Stimulated activated naive B cell treated with anti-CD40 and anti-IgM and Interleukin-4, amounts not matched to agents 10 μg/mL and 1 μg/mL and 100 μg/mL, for 72 hours (primary cell): ENCODE measurements around the gene TTLL10.
A peak's percentile ranks its signal among the peaks of the same experiment; 100 is the strongest.

Experiments
- ATAC-seq, 2 donors: fragments of 150-1000 bp; cut with Tn5 transposase; replicated peaks; 2 replicates each; pipeline ENCODE4 v1.10.0; 2021; ENCODE audit warnings: moderate library complexity in 1 of 2
- DNase-seq: peaks from one replicate; pipeline ENCODE4 v3.0.0; 2021
- H3K27ac Mint-ChIP-seq: one replicate; pipeline ENCODE4 v1.8.0; 2022; ENCODE audit warnings: mild to moderate bottlenecking, mixed read lengths
- H3K27me3 Mint-ChIP-seq, 2 donors: one replicate each; pipeline ENCODE4 v1.8.0; 2022; ENCODE audit warnings: mixed read lengths in 2 of 2
- H3K36me3 Mint-ChIP-seq, 2 donors: one replicate each; pipeline ENCODE4 v1.8.0; 2022; ENCODE audit warnings: mixed read lengths in 2 of 2, mild to moderate bottlenecking in 1 of 2
- H3K4me1 Mint-ChIP-seq, 2 donors: one replicate each; pipeline ENCODE4 v1.8.0; 2022; ENCODE audit warnings: mixed read lengths in 2 of 2, mild to moderate bottlenecking in 1 of 2
- H3K4me3 Mint-ChIP-seq, 2 donors: one replicate each; pipeline ENCODE4 v1.8.0; 2022; ENCODE audit warnings: mild to moderate bottlenecking in 2 of 2, mixed read lengths in 2 of 2, moderate library complexity in 1 of 2
- H3K9me3 Mint-ChIP-seq, 2 donors: one replicate each; pipeline ENCODE4 v1.8.0; 2022; ENCODE audit warnings: mixed read lengths in 2 of 2, mild to moderate bottlenecking in 1 of 2

TTLL10 gene

GRCh38 chr1:1223321-1223720, 49.6 kb downstream of the TTLL10 start:
- peaks cover 20 to 38% of the 10 kb centered on the region in 2 donors for H3K4me1 Mint-ChIP-seq
- peaks cover 46 to 63% of the 10 kb centered on the region in 2 donors for H3K36me3 Mint-ChIP-seq
- ATAC-seq (no peak), DNase-seq (no peak)
- H3K27ac Mint-ChIP-seq = peak overlapping the region; percentile 75
- H3K27me3 Mint-ChIP-seq = no peaks in the 10 kb centered on the region
- no peaks in the 10 kb centered on the region for H3K9me3 Mint-ChIP-seq
- H3K4me3 Mint-ChIP-seq = no peak overlapping the region

GRCh38 chr1:1223891-1224290, 50.2 kb downstream of the TTLL10 start:
- H3K4me3 Mint-ChIP-seq = no peak overlapping the region
- H3K4me1 Mint-ChIP-seq = peaks cover 18 to 33% of the 10 kb centered on the region in 2 donors
- no peaks in the 10 kb centered on the region for H3K27me3 Mint-ChIP-seq
- H3K9me3 Mint-ChIP-seq = no peaks in the 10 kb centered on the region
- no peak for ATAC-seq
- DNase-seq = no peak
- no peak overlapping the region for H3K27ac Mint-ChIP-seq
- peaks cover 45 to 57% of the 10 kb centered on the region in 2 donors for H3K36me3 Mint-ChIP-seq

DNA sequence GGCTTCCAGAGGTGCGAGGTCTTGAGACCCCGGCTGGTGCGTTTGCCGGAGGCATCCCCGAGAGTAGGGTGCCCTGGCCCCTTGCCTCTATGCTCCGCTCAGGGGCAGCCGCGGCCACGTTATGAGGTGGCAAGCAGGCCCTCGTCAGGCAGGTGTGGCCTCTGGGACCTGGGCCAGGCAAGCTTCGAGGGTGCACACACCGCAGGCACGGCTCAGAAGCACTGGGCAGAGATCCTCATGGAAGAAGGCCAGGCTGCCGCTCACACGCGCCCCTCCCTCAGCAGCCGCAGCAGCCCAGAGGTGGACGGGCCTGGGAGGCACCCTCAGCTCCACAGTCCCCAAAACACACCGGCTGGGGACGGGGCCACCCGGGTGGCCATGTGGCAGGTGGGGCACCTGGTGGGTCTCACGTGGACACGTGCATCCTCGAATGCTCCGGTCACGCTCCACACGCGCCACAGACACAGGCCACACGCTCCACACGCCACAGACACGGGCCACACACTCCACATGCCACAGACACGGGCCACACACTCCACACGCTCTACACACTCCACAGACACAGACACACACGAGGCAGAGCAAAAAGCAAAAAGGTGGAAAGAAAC, 51.7 kb downstream of the TTLL10 start:
- DNase-seq (no peak), ATAC-seq (no peak)
- Mint-ChIP-seq H3K36me3 (peaks cover 38 to 52% of the 10 kb centered on the region in 2 donors), H3K27ac (no peak overlapping the region), H3K4me3 (no peak overlapping the region), H3K9me3 (no peaks in the 10 kb centered on the region), H3K27me3 (no peaks in the 10 kb centered on the region), H3K4me1 (peaks cover 17 to 33% of the 10 kb centered on the region in 2 donors)

GRCh38 chr1:1225913-1226312, 52.2 kb downstream of the TTLL10 start:
- Mint-ChIP-seq H3K36me3 (peaks cover 32 to 50% of the 10 kb centered on the region in 2 donors), H3K4me3 (no peak overlapping the region), H3K4me1 (peaks cover 21 to 39% of the 10 kb centered on the region in 2 donors), H3K27me3 (no peaks in the 10 kb centered on the region), H3K9me3 (no peaks in the 10 kb centered on the region), H3K27ac (peak overlapping the region; percentile 57)
- ATAC-seq = no peak
- DNase-seq = no peak

DNA sequence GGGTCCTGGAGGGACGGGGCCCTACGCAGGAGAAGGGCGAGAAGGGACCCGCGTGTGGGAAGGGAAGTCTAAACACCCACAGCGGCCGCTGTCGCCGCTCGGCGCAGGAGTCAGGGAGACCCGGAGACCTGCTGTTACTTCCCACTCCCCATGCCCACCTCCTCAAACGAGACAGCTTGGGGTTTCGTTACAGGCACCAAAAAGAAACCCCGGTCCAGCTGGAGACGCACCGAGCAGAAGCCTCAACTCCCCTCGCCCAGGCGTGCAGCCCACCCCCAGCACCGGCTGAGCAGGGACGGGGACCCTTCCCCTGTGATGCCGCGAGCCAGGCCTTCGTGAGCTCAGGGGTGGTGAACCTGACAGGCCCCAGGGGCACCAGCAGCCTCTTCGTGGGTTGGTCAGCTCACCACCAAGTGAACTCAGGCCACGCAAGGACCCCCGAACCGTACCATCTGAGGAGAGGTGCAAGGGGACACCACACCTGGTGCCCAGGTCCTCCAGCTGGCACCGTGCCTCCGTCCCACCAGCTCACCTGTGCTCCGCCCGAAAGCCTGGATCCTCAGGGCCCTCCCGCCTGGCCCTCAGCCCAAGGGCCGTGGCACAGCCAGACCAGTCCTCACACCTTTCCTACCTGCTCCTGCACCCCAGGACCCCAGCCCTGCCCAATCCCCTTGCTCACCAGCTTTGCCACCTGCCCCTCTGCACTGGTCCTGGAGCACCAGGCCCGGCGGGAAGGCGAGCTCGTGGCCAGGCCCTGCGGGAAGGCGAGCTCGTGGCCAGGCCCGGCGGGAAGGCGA, 53.1 kb downstream of the TTLL10 start:
- H3K4me1 Mint-ChIP-seq = peaks cover 21 to 41% of the 10 kb centered on the region in 2 donors
- H3K36me3 Mint-ChIP-seq = peaks cover 28 to 45% of the 10 kb centered on the region in 2 donors
- no peaks in the 10 kb centered on the region for H3K27me3 Mint-ChIP-seq
- no peaks in the 10 kb centered on the region for H3K9me3 Mint-ChIP-seq
- ATAC-seq = no peak
- H3K4me3 Mint-ChIP-seq = no peak overlapping the region
- no peak for DNase-seq
- no peak overlapping the region for H3K27ac Mint-ChIP-seq

DNA sequence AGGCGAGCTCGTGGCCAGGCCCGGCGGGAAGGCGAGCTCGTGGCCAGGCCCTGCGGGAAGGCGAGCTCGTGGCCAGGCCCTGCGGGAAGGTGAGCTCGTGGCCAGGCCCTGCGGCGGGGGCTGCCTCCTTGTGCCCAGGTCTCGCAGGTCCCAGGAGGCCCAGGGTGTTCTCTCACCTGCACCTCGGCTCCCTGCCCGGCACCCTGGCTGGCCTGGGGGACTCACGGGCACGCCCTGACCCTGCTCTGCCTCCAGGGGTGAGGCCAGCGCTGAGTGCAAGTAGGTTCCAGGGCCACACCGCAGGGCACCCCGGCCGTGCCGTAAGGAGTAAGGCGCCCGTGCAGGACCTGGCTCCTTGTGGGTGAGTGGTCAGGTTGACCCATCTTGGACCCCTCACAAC, 53.7 kb downstream of the TTLL10 start:
- H3K27me3 Mint-ChIP-seq = no peaks in the 10 kb centered on the region
- ATAC-seq (no peak), DNase-seq (no peak)
- H3K9me3 Mint-ChIP-seq = no peaks in the 10 kb centered on the region
- H3K4me3 Mint-ChIP-seq = no peak overlapping the region
- peaks cover 21 to 41% of the 10 kb centered on the region in 2 donors for H3K4me1 Mint-ChIP-seq
- H3K36me3 Mint-ChIP-seq = peaks cover 26 to 43% of the 10 kb centered on the region in 2 donors
- no peak overlapping the region for H3K27ac Mint-ChIP-seq

GRCh38 chr1:1228187-1228586, 54.5 kb downstream of the TTLL10 start:
- Mint-ChIP-seq H3K27ac (no peak overlapping the region), H3K27me3 (no peaks in the 10 kb centered on the region), H3K4me1 (peaks cover 18 to 34% of the 10 kb centered on the region in 2 donors), H3K36me3 (peaks cover 18 to 35% of the 10 kb centered on the region in 2 donors), H3K9me3 (no peaks in the 10 kb centered on the region), H3K4me3 (no peak overlapping the region)
- ATAC-seq (no peak), DNase-seq (no peak)

DNA sequence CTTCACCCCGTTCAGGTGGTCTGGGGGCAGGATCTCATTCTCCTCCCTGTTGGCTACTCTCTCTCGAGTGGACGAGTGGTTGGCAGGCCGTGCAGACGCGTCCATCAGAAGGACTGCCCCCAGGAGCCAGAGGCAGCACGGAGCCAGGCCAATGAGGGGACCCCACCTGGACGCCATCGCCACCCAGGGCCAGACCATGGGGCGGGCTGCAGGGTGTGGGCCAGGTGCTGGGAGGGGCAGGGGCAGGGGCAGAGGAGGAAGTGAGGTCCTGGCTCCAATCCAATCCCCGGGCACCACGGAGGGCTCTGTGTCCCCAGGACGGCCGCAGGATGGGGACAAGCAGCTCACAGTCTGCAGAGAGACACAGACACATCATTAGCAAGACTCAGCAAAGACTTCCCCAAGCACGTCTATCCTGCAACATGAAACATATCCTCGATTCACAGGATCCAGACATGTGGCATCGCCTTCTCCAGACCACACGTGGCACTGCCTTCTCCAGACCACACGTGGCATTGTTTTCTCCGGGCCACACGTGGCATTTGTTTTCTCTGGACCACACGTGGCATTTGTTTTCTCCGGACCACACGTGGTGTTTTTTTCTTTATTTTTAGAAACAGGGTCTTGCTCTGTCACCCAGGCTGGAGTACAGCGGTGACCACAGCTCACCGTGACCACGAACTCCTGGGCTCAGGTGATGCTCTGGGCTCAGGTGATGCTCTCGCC, 55.1 kb downstream of the TTLL10 start:
- Mint-ChIP-seq H3K4me1 (peaks cover 20 to 36% of the 10 kb centered on the region in 2 donors), H3K9me3 (no peaks in the 10 kb centered on the region), H3K27me3 (no peaks in the 10 kb centered on the region), H3K4me3 (no peak overlapping the region), H3K36me3 (peaks cover 19 to 36% of the 10 kb centered on the region in 2 donors), H3K27ac (peak overlapping the region; percentile 31)
- DNase-seq = no peak
- ATAC-seq = no peak

DNA sequence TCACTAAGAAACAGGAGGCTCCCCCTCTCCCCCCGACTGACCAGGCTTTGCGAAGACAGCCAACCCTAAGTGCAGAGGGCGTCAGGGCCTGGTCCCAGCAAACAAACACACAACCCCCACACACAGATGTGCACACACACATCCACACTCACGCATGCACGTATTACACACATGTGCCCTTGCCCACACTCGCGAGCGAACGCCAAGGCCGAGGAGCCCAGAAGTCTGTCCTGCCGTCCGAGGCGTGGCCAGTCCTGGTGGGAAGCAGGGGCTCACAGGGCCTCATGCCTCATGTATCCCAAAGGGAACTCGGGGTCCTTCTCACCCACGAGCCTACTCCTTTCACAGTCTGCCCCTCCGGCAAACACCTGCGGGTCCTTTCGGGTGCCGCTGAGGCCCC, 56.1 kb downstream of the TTLL10 start:
- Mint-ChIP-seq H3K27ac (peak overlapping the region; percentile 70), H3K4me1 (peaks cover 29 to 47% of the 10 kb centered on the region in 2 donors), H3K27me3 (no peaks in the 10 kb centered on the region), H3K4me3 (peak overlapping the region; percentile 15 to 87), H3K9me3 (no peaks in the 10 kb centered on the region), H3K36me3 (peaks cover 27 to 41% of the 10 kb centered on the region in 2 donors)
- ATAC-seq (no peak), DNase-seq (no peak)

DNA sequence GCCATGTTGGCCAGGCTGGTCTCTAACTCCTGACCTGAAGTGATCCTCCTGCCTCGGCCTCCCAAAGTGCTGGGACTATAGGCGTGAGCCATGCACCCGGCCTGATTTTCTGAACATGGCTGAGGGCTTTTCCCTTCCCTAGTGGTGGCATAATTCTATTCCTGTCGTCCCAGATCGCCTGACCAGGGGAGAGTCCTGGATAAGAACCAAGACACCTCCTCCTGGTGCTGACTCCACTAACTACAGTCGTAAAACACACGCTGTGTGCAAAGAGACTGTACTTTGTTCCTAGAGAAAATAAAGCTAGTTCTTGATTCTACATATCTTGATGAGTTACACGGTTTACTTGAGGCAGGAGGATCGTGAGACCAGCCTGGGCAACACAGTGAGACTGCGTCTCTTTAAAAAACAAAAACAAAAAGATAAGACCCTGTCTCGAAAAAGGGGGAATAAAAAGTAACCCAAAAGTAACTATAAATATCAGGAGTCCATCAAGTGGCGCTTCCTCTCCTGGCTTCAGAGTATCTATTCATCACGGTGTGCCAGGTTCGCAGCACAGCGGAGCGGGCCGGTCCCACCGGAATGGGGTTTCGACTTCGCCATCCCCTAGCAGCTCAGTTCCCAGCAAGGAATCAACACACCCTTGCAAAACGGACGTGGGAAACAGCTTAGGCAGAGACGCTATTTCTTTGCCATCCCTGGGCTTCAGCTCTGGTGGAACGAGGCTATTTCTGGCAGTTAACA, 57.1 kb downstream of the TTLL10 start:
- H3K27me3 Mint-ChIP-seq = no peaks in the 10 kb centered on the region
- H3K4me3 Mint-ChIP-seq = peak overlapping the region; percentile 87 to 94
- DNase-seq = no peak
- ATAC-seq = no peak
- peak overlapping the region; percentile 92 for H3K27ac Mint-ChIP-seq
- H3K36me3 Mint-ChIP-seq = peaks cover 22 to 34% of the 10 kb centered on the region in 2 donors
- no peaks in the 10 kb centered on the region for H3K9me3 Mint-ChIP-seq
- peaks cover 24 to 52% of the 10 kb centered on the region in 2 donors for H3K4me1 Mint-ChIP-seq

DNA sequence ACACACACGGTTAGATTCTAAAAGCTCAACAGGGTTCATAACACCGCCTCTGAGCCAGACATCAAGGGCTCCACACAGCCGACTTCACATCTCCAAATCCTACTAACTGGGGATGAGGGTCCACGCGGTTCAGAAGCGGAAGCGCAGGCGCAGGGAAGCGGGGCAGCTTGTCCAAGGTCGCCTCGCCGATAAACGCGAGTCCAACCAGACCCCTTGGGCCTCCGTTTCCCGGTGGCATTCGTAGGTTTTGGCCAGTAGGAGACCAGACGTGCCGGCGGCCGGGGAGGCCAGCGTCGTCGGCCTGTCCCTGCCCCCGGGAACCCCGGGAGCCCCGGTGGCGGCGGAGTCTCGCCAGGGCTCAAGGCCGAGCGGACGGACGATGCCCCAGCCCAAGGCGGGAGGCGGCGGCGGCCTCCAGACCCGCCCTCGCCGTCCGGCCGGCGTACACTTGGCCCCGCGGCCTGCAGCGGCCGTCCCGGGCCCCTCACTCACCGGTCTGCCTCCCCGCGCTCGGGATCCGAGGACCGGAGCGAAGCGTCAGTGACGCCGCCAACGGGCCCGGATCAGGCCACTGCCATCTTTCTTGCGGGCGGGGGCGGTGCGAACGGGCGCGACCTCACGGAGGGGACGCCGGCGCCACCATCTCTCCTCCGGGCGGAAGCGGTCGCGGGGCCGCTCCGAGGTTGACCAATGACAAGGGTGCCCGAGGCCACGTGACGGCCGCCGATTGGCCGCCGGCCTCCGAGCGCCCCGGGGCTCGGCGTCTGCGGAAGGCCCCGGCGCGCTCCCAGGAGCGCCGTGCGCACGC, 57.9 kb downstream of the TTLL10 start, which contains the start of gene SDF4:
TSS of gene SDF4 (minus strand) at position 602 of the 808 bp plus-strand sequence. CDS start 3,229 bp downstream, outside the sequence.
- DNase-seq = peak; percentile 95
- H3K4me3 Mint-ChIP-seq = peak within 1 kb of the TSS; percentile 87 to 94

GRCh38 chr1:1232208-1232795, 58.6 kb downstream of the TTLL10 start, which contains the start of gene B3GALT6:
TSS of gene B3GALT6 (plus strand) at chr1:1232237. CDS start at chr1:1232279, 42 bp downstream.
- DNase-seq (no peak), ATAC-seq (no peak)
- H3K27ac Mint-ChIP-seq = peak within 1 kb of the TSS; percentile 94
- no peaks in the 10 kb centered on the region for H3K9me3 Mint-ChIP-seq
- H3K4me3 Mint-ChIP-seq = peak within 1 kb of the TSS; percentile 87 to 94
- H3K4me1 Mint-ChIP-seq = peaks cover 29 to 60% of the 10 kb centered on the region in 2 donors
- H3K36me3 Mint-ChIP-seq = peaks cover 18 to 28% of the 10 kb centered on the region in 2 donors
- H3K27me3 Mint-ChIP-seq = no peaks in the 10 kb centered on the region

More for the DNA sequence above, 57.9 kb downstream of the TTLL10 start, which contains the start of gene SDF4:
- peak within 1 kb of the TSS; percentile 94 for H3K27ac Mint-ChIP-seq
- H3K27me3 Mint-ChIP-seq = no peaks in the 10 kb centered on the region
- peaks cover 18 to 28% of the 10 kb centered on the region in 2 donors for H3K36me3 Mint-ChIP-seq
- ATAC-seq = peak; percentile 95 to 98
- no peaks in the 10 kb centered on the region for H3K9me3 Mint-ChIP-seq
- H3K4me1 Mint-ChIP-seq = peaks cover 27 to 53% of the 10 kb centered on the region in 2 donors
